ENCODE results near the gene GLI3.

Gene GLI3

DNA sequence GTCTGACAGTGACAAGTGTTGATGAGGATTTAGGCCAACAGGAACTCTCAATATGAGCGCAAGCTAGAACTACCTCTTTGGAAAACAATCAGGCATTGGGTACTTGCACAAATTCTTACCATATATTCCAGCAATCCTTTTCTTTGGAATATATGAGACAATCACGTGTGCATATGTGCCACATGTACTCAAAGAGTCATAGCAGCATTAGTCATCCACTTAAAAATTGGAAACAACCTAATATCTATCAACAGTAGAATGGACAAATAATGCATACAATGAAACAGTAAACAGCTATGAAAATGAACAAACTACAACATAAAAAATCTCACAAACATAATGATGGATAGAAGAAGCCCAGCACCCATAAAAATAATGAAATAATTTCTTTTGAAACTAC is 179.7 kb downstream of the GLI3 start:
- no peak overlapping the region for H3K27ac ChIP-seq
- no peak for TF ChIP-seq CTCF (conservative IDR thresholded peaks at IDR 0.05)

DNA sequence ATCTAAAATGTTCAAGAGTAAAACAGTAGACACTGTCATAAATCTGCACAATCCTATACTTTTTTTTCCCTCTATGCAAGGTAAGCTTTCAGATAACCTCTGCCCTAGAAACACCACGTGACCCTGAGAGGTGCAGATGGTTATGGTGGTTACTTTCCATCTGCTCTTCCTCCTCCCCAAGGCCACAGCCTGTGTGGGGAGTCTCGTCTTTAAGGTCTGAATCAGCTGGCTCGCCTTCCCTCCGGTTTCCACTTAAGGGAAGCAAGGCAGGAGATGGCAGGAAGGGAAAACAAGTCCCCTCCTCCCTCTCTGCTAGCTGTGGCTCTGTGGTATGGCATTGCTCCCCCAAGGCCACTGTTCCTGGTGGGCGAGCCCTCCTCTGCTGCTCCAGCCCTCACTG is 181.8 kb downstream of the GLI3 start:
- no peak for TF ChIP-seq CTCF (conservative IDR thresholded peaks at IDR 0.05)
- no peak overlapping the region for H3K27ac ChIP-seq

DNA sequence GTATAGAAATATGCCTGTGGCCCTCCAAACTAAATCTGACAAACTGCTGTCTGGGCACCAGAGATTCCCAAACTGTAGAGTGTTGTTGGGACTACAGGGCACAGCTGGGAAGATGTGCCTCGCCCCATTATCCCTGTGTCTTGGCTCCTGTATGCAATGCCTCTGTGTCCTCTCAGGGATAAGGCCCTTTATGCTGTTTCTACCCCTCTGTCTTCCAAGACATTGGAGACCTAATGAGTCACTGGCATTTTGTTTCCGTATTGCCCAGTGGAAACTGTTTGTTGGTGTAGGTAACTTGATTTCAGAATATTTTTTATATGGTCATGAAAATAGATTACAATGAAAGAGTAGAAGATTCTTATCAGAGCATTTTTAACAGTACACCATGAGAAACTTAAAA is 183.2 kb downstream of the GLI3 start:
- no peak for TF ChIP-seq CTCF (conservative IDR thresholded peaks at IDR 0.05)

DNA sequence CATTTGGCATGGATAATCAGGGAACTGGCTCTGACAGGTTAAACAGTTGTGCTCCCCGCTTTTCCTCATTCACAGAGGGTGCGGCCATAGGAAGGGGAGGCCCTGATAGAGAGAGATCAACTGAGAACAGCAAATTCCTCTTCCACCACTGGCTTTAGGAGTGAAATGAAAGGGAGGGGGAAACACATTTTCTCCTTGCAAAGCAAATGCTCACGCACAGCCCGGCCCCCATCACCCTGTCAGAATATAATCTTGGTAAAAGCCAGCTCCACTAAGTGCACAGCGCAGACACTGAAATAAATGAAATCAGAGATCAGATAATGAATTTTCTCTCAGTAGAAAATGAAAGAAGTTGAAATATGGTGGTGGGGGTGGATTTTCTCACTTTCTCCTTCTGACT is 187.2 kb downstream of the GLI3 start:
- H3K27ac ChIP-seq, result no peak overlapping the region
- TF ChIP-seq CTCF (conservative IDR thresholded peaks at IDR 0.05), result no peak

More for the DNA sequence above, 183.2 kb downstream of the GLI3 start:
- H3K27ac ChIP-seq, result peak overlapping the region; percentile 45

GRCh38 chr7:42046483-42046882 is 190.5 kb downstream of the GLI3 start:
- TF ChIP-seq CTCF (conservative IDR thresholded peaks at IDR 0.05), result no peak
- H3K27ac ChIP-seq, result no peak overlapping the region

DNA sequence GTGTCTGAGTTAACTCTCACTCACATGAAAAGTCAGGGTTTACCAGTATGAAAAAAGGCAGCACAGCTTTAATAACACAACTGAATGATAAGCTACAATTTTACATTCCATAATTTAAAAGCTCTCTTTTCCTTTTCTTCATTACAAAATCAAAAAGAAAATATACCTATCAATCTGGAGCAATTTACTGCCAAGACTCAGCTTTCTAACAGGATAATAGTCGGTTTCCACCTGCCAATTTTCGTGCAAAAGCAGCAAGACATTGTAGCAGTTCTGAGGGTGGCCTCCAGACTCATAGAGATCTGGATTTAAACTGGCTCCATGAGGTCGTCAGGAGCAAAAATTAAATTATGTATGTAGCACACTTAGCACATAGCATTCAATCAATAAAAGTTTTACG is 191.0 kb downstream of the GLI3 start:
- H3K27ac ChIP-seq, result no peak overlapping the region
- TF ChIP-seq CTCF (conservative IDR thresholded peaks at IDR 0.05), result no peak

DNA sequence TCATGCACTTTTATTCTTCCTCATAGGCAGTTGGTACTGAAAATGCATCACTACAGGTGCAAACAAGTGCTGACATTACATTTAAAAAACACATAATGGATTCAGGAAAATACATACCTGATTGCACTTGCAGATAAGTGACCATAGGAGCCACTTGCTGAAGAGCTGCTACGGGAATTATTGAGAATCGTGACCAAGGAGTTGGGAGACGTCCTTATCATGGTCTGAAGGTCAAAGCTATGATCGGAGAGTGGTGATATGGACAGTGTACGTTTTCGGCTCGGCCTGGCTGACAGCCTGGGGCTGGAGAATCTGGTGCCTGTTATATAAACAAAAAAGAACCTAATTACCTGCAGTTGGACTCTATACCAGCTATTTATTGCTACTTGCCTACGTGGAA is 197.1 kb downstream of the GLI3 start:
- H3K27ac ChIP-seq, result peak overlapping the region; percentile 37
- no peak for TF ChIP-seq CTCF (conservative IDR thresholded peaks at IDR 0.05)

GRCh38 chr7:42035210-42035609 is 201.8 kb downstream of the GLI3 start:
- no peak for TF ChIP-seq CTCF (conservative IDR thresholded peaks at IDR 0.05)

More at GRCh38 chr7:42035210-42035609, 201.8 kb downstream of the GLI3 start:
- H3K27ac ChIP-seq, result no peak overlapping the region

Measured in VCaP (cell line).